Stimulated activated CD8-positive, alpha-beta memory T cell treated with anti-CD3 and anti-CD28 coated beads, Interleukin-7, amount 100 ng/mL, for 48 hours (primary cell): Measurements from ENCODE around the gene FBXL13.
A peak's percentile ranks its signal among the peaks of the same experiment; 100 is the strongest.
"Not testable (repeated sequence)": the region's sequence is repeated elsewhere in the genome, so short reads cannot be mapped to it uniquely, and the experiment has no call there.

Source experiments
- DNase-seq, 2 donors: peaks; one replicate each; pipeline ENCODE4 v3.0.0-alpha.2; 2020; ENCODE audit warnings: low read depth in 1 of 2; ENCODE audit errors: extremely low read depth in 1 of 2

Gene FBXL13

GRCh38 chr7:102902052-102902451 lies 172.5 kb downstream of the FBXL13 start:
- not testable (repeated sequence) for DNase-seq

DNA sequence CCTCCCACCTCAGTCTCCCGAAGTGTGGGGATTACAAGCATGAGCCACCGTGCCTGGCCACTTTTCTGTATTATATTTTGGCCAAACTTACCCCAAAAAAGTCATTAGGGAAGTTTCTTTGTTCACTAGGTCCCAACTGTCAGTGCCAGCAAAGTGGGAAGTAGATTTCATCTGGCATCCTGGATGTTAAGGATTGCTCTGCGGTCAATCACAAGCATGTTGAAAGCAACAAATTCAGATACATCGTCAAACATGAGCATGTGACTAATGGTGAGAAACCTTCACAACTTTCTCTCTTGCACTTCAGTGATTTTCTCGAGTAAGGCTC lies 176.1 kb downstream of the FBXL13 start:
- no peak for DNase-seq

- no peak for DNase-seq
These were observed 176.6 kb downstream of the FBXL13 start for GRCh38 chr7:102897856-102898531.

DNA sequence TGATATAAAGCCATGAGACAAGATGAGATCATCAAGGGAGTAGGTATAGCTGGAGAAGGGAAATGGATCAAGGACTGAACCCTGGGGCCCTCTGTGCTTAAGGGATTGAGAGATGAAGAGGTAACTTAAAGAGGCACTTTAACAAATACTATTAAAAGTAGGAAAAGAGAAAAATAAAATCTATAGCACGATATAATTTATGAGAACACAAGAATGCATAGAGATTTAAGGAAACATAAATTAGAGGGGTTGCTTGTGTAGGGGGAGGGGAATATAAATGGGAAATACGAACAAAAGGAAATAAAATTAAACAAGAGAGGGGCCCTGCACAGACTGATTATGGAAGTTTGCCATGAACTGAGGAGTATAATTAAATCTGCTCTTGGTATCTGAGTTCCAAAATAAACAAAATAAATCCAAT lies 177.4 kb downstream of the FBXL13 start:
- DNase-seq, result no peak

DNA sequence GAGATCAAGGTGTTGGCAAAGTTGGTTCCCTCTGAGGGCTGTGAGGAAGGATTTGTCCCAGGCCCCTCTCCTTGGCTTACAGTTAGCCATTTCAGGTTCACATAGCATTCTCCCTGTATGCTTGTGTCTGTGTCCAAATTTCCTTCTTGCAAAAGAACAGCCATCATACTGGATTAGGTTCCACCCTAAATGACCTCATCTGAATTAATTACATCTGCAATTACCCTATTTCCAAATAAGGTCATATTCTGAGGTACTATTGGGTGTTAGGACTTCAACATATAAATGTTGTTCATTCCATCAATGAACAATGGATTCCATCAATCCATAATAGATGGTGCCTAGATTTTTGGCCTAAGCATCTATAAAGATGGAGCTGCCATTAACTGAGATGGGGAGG lies 178.0 kb downstream of the FBXL13 start:
- no peak for DNase-seq

- no peak for DNase-seq
These were observed 179.0 kb downstream of the FBXL13 start for GRCh38 chr7:102895602-102896001.

- DNase-seq, result no peak
These were observed 181.8 kb downstream of the FBXL13 start for GRCh38 chr7:102892631-102893278.

GRCh38 chr7:102891693-102892261 lies 182.8 kb downstream of the FBXL13 start:
- DNase-seq, result no peak

GRCh38 chr7:102890971-102891692 lies 183.5 kb downstream of the FBXL13 start:
- DNase-seq, result no peak

DNA sequence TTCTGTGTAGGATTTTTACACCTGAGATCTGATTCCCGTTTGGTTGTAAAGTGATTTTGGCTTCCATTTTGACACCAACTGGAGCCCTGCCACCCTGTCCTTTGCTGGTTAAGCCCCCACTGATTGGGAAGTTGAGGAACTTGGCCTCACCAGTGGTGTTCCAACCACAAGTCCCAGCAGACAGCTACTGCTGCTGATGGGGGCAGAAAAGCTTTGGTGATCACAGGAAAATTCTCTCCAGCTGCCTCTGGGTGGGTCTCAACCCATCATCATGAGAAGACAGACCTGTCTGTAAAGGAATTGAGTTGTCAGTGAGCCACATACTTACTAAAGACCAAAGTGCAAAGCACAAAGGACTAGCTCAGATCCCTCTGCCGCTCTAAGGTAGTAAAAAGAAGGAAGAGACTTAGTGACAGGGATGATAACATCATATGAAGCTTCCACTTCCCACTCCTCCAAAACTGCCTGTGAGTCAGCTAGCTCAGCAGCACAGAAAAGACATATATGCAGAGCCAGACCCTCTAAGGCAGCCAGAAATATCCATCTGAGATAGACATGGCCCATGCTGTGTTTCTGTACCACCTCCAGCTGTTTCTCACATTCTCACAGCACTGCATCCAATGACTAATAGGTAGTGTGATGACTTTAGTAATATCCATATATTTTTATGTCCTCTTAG lies 184.2 kb downstream of the FBXL13 start:
- DNase-seq, result no peak

GRCh38 chr7:102889851-102890250 lies 184.7 kb downstream of the FBXL13 start:
- DNase-seq, result no peak

- no peak for DNase-seq
These were observed 185.9 kb downstream of the FBXL13 start for GRCh38 chr7:102888561-102889233.

GRCh38 chr7:102883098-102883860 lies 191.3 kb downstream of the FBXL13 start:
- no peak for DNase-seq

- DNase-seq, result peak in 1 of 2 donors; percentile 35
These were observed 198.8 kb downstream of the FBXL13 start for GRCh38 chr7:102875700-102876295.

GRCh38 chr7:102874966-102875365 lies 199.6 kb downstream of the FBXL13 start:
- no peak for DNase-seq

- DNase-seq, result peak in 1 of 2 donors; percentile 8
These were observed 200.3 kb downstream of the FBXL13 start for GRCh38 chr7:102874166-102874829.

- no peak for DNase-seq
These were observed 201.0 kb downstream of the FBXL13 start for GRCh38 chr7:102873470-102874165.

DNA sequence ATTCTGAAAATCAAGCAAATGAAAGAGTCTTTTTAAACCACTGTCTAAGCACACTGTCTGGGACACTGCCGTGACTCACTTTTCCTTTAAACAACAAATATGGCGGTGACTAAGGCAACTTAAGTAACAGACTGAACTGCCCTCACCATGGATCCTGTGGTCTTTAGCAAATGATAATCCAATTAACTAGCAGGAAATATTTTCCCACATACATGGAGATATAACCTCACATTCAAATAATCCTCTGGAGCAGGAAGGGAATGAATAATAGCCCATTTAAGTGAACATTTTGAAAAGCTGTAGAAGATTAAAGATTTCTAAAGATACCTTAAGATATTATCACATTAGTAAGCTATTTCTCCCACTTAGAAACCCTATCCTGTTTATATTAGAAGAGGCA lies 202.1 kb downstream of the FBXL13 start:
- DNase-seq, result no peak
